Measurements from ENCODE around the gene PHOSPHO1. TPM values are rescaled to one million over a fixed set of nuclear protein-coding genes. Genes with fewer than 3 reads are reported as not detected.
"Not testable (repeated sequence)": the region's sequence is repeated elsewhere in the genome, so short reads cannot be mapped to it uniquely, and the experiment has no call there.

PHOSPHO1 gene
- total RNA-seq, 2 donors from 2014 or later: 0.95 TPM; not detected in 1

DNA sequence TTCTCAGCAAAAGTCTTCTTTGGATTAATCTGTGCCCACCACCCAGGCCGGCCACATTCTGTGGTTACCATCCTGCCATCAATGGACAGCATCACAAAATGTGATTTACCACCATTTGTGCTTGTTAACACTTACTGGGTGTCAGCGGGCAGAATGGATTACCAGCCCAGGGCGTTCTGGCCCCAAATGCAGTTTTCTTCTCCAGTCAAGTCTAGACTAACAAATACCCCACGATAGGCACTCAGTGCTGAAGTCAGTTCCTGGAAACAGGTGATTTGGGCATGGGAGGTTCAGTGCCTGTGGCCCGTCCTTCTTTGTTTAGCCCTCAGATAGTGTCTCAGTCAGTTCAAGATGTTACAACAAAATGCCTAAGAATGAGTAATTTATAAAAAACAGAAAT lies 38.8 kb upstream of the PHOSPHO1 start:
- TF ChIP-seq, protein P1, sequence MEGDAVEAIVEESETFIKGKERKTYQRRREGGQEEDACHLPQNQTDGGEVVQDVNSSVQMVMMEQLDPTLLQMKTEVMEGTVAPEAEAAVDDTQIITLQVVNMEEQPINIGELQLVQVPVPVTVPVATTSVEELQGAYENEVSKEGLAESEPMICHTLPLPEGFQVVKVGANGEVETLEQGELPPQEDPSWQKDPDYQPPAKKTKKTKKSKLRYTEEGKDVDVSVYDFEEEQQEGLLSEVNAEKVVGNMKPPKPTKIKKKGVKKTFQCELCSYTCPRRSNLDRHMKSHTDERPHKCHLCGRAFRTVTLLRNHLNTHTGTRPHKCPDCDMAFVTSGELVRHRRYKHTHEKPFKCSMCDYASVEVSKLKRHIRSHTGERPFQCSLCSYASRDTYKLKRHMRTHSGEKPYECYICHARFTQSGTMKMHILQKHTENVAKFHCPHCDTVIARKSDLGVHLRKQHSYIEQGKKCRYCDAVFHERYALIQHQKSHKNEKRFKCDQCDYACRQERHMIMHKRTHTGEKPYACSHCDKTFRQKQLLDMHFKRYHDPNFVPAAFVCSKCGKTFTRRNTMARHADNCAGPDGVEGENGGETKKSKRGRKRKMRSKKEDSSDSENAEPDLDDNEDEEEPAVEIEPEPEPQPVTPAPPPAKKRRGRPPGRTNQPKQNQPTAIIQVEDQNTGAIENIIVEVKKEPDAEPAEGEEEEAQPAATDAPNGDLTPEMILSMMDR (IDR thresholded peaks at IDR 0.05): no peak
- DNase-seq (ENCODE audit: low spot score) (no peak), ATAC-seq (ENCODE audit: insufficient number of reproducible peaks, low FRiP score, low read depth) (no peak)
- Histone ChIP-seq H3K4me3 (no peak overlapping the region), H3K27ac (no peak overlapping the region), H3K4me1 (ENCODE audit: control insufficient read depth in 1 of 2, low read depth in 2 of 2) (no peaks in the 10 kb centered on the region), H3K36me3 (no peaks in the 10 kb centered on the region), H3K27me3 (replicated peaks; ENCODE audit: insufficient read depth) (no peaks in the 10 kb centered on the region), H3K9me3 (no peaks in the 10 kb centered on the region)

DNA sequence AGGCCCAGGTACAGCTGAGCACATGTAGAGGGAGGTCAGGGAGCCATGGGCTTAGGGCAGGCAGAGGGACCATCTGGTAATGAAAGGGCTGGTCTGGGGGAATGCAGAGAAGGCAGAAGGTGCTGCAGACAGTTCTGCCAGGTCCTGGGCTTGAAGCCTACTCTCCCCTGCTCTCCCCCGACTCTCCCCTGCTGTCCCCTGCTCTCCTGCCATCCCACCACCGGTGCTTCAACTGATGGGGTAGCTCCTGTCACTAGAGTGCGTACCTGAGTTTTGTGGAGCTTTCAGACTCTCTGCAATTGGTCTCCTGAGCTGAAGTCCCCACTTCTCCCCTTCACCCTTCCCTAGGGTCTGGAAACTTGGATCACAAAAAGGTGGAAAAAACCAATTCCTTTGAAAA lies 37.3 kb upstream of the PHOSPHO1 start:
- H3K36me3 ChIP-seq: no peaks in the 10 kb centered on the region
- H3K4me1 ChIP-seq (ENCODE audit: control insufficient read depth in 1 of 2, low read depth in 2 of 2): no peaks in the 10 kb centered on the region
- H3K27ac ChIP-seq: no peak overlapping the region
- no peak for DNase-seq (ENCODE audit: low spot score)
- no peaks in the 10 kb centered on the region for H3K27me3 ChIP-seq (replicated peaks; ENCODE audit: insufficient read depth)
- ATAC-seq (ENCODE audit: insufficient number of reproducible peaks, low FRiP score, low read depth): no peak
- H3K9me3 ChIP-seq: no peaks in the 10 kb centered on the region
- TF ChIP-seq, protein P1 (IDR thresholded peaks at IDR 0.05): no peak
- H3K4me3 ChIP-seq: no peak overlapping the region

DNA sequence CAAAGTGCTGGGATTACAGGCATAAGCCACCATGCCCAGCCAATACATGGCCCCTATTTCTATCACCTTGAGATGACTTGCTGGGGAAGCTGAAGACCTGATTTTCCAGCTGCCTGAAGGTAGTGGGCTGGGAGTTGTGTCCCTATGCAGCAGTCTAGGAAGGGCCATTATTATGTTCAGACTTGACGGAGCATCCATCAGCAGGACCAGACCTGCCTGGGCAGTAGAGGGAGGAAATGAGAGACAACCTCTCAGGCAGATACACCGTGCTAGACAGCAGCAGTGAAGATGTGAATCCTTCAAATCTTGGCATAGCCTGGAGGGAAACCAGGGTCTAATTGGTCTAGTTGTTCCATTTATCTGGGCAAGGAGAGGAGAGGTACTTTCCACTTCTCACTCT lies 35.6 kb upstream of the PHOSPHO1 start:
- DNase-seq (ENCODE audit: low spot score) (no peak), ATAC-seq (ENCODE audit: insufficient number of reproducible peaks, low FRiP score, low read depth) (no peak)
- Histone ChIP-seq H3K36me3 (no peaks in the 10 kb centered on the region), H3K27ac (no peak overlapping the region), H3K9me3 (no peaks in the 10 kb centered on the region), H3K27me3 (replicated peaks; ENCODE audit: insufficient read depth) (no peaks in the 10 kb centered on the region), H3K4me1 (ENCODE audit: control insufficient read depth in 1 of 2, low read depth in 2 of 2) (no peaks in the 10 kb centered on the region), H3K4me3 (no peak overlapping the region)
- TF ChIP-seq, protein P1 (IDR thresholded peaks at IDR 0.05): no peak

DNA sequence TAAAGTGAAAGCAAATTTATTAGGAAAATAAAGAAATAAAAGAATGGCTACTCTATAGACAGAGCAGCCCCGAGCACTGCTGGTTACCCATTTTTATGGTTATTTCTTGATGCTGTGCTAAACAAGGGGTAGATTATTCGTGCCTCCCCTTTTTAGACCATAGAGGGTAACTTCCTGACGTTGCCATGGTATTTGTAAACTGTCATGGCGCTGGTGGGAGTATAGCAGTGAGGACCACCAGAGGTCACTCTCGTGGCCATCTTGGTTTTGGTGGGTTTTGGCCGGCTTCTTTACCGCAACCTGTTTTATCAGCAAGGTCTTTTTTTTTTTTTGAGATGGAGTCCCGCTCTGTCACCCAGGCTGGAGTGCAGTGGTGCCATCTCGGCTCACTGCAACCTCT lies 31.0 kb upstream of the PHOSPHO1 start:
- H3K36me3 ChIP-seq; DNase-seq (ENCODE audit: low spot score); H3K27me3 ChIP-seq (replicated peaks; ENCODE audit: insufficient read depth); H3K27ac ChIP-seq; H3K4me3 ChIP-seq; H3K4me1 ChIP-seq (ENCODE audit: control insufficient read depth in 1 of 2, low read depth in 2 of 2); H3K9me3 ChIP-seq; ATAC-seq (ENCODE audit: insufficient number of reproducible peaks, low FRiP score, low read depth): not testable (repeated sequence)

DNA sequence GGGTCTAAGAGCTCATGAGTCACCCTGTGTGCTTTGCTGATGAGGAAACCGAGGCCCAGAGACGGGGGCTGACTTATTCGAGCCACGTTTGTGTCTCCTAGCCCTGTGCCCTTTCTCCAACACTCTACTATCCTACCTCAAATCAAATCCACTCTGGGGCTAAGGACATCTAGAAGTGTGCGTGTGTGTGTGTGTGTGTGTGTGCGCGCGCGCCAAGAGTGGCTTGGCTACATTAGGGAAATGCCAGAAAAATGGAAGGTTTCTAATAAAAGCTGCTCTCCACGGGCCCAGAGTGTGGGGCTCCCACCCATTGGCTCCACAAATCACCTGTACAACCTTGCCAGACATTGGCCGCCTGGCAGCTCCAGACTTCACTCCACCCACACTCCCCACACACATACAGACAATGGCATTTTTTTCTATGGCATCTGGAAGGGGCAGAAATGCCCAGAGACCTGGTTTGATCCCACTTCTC lies 30.3 kb upstream of the PHOSPHO1 start:
- Histone ChIP-seq H3K4me1 (ENCODE audit: control insufficient read depth in 1 of 2, low read depth in 2 of 2) (peaks cover 0 to 8% of the 10 kb centered on the region in 2 donors), H3K36me3 (no peaks in the 10 kb centered on the region), H3K4me3 (peak overlapping the region; percentile 75), H3K27ac (peak overlapping the region; percentile 64 to 65), H3K27me3 (replicated peaks; ENCODE audit: insufficient read depth) (no peaks in the 10 kb centered on the region), H3K9me3 (no peaks in the 10 kb centered on the region)
- ATAC-seq (ENCODE audit: insufficient number of reproducible peaks, low FRiP score, low read depth) (peak; percentile 92), DNase-seq (ENCODE audit: low spot score) (peak; percentile 28)
- TF ChIP-seq, protein P1 (IDR thresholded peaks at IDR 0.05): no peak
